Activated CD8-positive, alpha-beta memory T cell treated with anti-CD3 and anti-CD28 coated beads for 48 hours (primary cell): Measurements from ENCODE around the gene RANBP2.

ENCODE experiments used
- DNase-seq, 3 experiments: peaks; one replicate each; pipeline ENCODE4 v3.0.0-alpha.2; 2020; ENCODE audit warnings: low read depth in 2 of 3, low spot score in 2 of 3

RANBP2 gene

GRCh38 chr2:108776475-108776874 lies 57.2 kb downstream of the RANBP2 start:
- no peak for DNase-seq

- no peak for DNase-seq
Observed at GRCh38 chr2:108778857-108779256, 59.6 kb downstream of the RANBP2 start.

- no peak for DNase-seq
Observed at GRCh38 chr2:108786008-108786353, 66.7 kb downstream of the RANBP2 start.

DNA sequence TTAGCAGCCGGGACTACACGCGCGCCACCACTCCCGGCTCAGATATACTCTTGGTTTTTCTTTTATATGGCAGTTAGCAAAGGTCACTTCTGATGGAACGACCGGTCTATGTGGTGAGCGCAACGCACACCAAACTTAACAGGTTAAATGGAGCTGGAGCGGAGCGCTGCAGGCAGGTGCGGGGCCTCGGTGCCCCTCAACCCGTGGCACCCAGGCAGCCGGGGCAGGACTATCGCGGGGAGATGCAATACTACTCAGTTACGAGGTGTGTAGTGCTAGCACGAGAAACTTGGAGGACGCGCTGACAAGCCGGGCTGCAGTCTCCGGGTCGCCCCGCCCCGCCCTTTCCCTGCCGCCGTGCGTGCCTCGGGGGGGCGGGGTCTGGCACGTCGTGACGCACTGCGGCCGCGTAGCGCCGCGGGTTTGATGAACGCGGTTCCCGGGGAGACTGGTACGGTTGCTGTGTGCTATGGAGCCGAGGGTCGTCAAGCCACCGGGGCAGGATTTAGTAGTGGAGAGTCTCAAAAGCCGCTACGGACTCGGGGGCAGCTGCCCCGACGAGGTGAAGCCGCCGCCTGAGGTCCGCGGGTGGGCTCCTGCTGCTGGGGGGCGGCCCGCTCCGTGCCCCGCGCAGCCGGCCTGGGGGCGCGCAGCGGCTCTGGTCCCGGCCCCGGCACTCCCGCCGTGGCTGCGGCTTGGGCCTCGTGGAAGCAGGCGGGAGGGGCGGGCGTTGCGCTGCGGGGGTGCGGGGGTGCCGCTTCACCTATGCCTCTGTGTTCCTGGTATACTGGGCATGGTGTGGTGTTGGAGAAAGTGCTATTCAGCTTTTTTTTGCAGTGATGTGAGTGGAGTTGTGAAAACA lies 67.3 kb downstream of the RANBP2 start, which contains the start of gene CCDC138:
Gene CCDC138 (plus strand): TSS at position 418 of the 862 bp plus-strand sequence. CDS start 52 bp downstream, at position 470.
- DNase-seq, result peak; percentile 83 to 90 (median 85)

DNA sequence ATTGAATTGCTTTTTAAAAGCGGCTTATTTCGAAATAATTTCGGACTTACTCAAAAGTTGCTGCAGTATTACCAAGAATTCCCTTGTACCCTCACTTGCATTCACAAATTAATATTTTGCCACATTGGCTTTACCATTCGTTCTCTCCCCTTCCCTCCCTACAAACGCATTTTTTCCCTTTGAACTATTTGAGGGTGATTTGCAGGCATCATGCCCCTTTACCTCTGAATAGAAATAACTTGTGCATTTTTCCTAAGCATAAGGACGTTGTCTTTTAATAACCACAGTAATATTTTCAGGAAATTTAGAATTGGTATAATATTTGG lies 67.9 kb downstream of the RANBP2 start:
- DNase-seq, result no peak

- no peak for DNase-seq
Observed at GRCh38 chr2:108803045-108803736, 83.9 kb downstream of the RANBP2 start.

DNA sequence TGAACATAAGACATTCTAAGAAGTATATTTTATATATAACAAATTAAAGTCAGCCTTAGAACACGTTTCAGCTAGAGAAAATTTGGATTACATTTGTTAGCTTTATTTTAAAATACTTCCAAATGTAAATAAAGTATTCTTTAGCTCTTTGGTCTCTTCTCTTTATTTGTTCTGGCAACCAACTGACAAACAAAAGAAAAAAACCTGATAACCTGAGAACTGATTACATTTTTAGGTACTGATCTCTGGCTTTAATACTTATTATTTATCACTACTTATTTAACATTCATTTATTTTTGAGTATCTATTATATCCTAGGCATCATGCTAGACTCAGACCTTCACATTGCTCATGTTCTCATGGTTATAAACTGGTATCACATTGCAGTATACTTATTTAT lies 85.8 kb downstream of the RANBP2 start:
- DNase-seq, result no peak

DNA sequence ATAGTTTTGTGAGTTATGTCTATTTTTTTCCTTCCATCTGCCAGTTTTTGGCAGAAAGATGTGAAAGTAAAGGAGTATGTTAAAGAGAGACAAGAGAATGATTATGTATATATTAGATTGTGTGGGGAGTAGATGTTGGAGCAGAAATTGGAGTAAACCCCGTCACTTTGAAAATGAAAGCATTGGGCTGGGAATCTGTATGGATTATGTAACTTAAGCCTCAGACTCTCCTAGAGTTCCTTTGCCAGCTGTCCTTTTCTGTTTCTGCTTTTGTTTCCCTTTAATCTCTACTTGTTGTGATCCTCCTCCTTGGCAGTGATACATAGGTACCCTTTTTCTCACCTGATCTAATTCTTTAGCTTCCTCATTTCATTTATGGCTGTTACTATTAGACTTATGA lies 86.5 kb downstream of the RANBP2 start:
- no peak for DNase-seq

- no peak for DNase-seq
Observed at GRCh38 chr2:108806371-108807113, 87.3 kb downstream of the RANBP2 start.

DNA sequence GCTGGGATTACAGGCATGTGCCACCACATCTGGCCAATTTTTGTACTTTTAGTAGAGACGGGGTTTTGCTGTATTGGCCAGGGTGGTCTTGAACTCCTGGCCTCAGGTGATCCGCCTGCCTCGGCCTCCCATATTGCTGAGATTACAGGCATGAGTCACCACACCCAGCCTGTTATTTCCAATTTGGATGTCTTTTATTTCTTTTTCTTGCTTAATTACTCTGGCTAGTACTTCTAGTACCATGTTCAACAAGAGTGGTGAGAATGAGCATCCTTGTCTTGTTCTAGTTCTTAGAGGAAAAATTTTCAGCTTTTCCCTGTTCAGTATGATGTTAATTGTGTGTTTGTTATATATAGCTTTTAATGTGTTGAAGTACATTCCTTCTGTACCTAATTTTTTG lies 90.7 kb downstream of the RANBP2 start:
- DNase-seq, result no peak

DNA sequence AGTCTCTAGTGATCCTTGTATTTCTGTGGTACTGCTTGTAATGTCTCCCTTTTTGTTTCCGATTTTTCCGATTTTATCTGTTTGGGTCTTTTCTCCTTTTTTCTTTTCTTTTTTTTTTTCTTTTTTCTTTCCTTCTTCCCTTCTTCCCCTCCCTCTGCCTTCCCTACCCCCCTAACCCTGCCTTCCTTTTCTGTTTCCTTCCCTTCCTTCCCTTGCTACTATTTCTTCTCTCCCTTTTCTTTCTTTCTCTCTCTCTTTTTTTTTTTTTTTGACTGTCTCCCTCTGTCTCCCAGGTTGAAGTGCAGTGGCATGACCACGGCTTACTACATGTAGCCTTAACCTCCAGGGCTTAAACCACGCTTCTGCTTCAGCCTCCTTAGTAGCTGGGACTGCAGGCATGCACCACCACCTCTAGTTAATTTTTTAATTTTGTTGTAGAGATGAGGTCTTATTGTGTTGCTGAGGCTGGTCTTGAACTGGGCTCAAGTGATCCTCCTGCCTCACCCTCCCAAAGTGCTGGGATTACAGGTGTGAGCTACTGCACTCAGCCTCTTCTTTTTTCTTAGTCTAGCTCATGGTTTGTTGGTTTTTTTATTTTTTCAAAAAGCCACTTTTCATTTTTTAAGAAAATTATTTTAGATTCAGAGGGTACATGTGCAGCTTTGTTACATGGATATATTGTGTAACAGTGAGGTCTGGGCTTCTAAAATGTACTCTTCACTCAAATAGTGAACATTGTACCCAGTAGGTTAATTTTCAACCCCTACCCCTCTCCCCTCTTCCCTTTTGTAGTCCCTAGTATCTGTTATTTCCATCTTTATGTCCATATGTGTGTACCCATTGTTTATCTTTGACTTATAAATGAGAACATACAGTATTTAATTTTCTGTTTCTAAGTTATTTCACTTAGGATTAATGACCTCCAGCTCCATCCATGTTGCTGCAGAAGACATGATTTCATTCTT lies 92.0 kb downstream of the RANBP2 start:
- DNase-seq, result no peak

DNA sequence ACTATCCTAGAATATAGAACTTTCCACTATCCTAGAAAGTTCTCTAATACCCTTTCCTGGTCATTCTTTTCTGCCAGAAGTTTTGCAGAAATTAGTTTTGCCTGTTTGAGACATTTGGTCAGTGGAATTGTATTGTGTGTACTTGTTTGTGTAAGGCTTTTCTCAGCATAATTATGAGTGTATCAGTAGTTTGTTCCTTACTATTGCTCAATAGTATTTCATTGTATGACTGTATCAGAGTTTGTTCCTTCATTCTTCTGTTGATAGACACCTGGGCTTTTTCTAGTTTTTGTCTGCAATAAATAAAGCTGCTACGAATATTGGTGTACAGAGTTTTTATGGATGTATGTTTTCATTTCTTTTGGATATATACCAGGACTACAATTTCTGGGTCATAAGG lies 94.5 kb downstream of the RANBP2 start:
- no peak for DNase-seq

GRCh38 chr2:108820482-108820881 lies 101.2 kb downstream of the RANBP2 start:
- no peak for DNase-seq

DNA sequence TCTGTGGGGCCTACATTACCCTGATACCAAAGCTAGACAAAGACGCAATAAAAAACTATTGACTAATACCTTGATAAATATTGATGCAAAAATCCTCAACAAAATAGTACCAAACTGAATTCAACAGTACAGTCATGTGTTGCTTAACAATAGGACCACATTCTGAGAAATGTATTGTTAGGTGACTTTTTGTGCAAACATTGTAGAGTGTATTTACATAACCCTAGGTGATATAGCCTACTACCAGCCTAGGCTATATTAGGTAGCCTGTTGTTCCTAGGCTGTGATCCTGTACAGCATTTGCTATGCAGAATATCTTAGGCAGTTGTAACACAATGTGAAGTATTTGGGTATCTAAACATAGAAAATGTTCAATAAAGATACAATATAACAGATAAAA lies 104.0 kb downstream of the RANBP2 start:
- DNase-seq, result no peak

GRCh38 chr2:108824316-108825070 lies 105.2 kb downstream of the RANBP2 start:
- DNase-seq, result no peak

GRCh38 chr2:108825254-108825653 lies 106.0 kb downstream of the RANBP2 start:
- DNase-seq, result no peak

DNA sequence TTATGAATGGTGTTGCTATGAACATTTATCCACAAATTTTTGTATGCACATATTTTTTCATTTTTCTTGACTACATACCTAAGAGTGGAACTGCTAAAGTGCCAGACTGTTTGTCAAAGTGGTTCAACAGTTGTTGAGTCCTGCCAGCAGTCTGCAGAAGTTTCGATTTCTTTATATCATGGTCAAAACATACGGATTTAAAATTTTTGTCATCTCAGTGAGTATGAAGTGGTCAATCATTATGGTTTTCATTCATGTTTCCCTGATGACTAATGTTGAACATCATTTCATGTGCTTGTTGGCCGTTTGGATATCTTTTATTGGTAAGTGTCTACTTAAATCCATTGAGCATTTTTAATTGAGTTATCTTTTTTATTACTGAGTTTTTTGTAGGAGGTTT lies 106.5 kb downstream of the RANBP2 start:
- DNase-seq, result no peak

GRCh38 chr2:108829578-108830310 lies 110.5 kb downstream of the RANBP2 start:
- no peak for DNase-seq

GRCh38 chr2:108833219-108833618 lies 113.9 kb downstream of the RANBP2 start:
- DNase-seq, result no peak
